H9 (cell line): ENCODE results near the gene SIPA1L3. TPM values are rescaled to one million over a fixed set of nuclear protein-coding genes. Genes with fewer than 3 reads are reported as not detected.
A peak's percentile ranks its signal among the peaks of the same experiment; 100 is the strongest.

Experiments
- DNase-seq: peaks from one replicate; pipeline ENCODE4 v3.0.0-alpha.2; 2017
- H2AFZ ChIP-seq: one replicate; pipeline ENCODE4 v1.6.1; 2013; ENCODE audit warnings: mild to moderate bottlenecking, low read length, control low read depth, moderate library complexity
- H2AK5ac ChIP-seq: 2 replicates; pipeline ENCODE4 v1.6.1; 2013; ENCODE audit warnings: low read length, control low read depth, mixed read lengths; ENCODE audit not compliant: insufficient read length
- H2BK120ac ChIP-seq: one replicate; pipeline ENCODE4 v1.6.1; 2013; ENCODE audit warnings: low read depth, mild to moderate bottlenecking, low read length, control low read depth, inconsistent platforms; ENCODE audit not compliant: poor library complexity, severe bottlenecking
- H2BK12ac ChIP-seq: 2 replicates; pipeline ENCODE4 v1.6.1; 2013; ENCODE audit warnings: low read length, control low read depth, mixed read lengths, low read depth; ENCODE audit not compliant: insufficient read length
- H2BK15ac ChIP-seq: 2 replicates; pipeline ENCODE4 v1.6.1; 2013; ENCODE audit warnings: low read depth, low read length, control low read depth
- H2BK20ac ChIP-seq: one replicate; pipeline ENCODE4 v1.6.1; 2013; ENCODE audit warnings: low read depth, mild to moderate bottlenecking, low read length, control low read depth, inconsistent platforms; ENCODE audit not compliant: poor library complexity, severe bottlenecking
- H2BK5ac ChIP-seq: 2 replicates; pipeline ENCODE4 v1.6.1; 2013; ENCODE audit warnings: low read length, control low read depth, mixed read lengths; ENCODE audit not compliant: insufficient read length
- H3K14ac ChIP-seq: 2 replicates; pipeline ENCODE4 v1.6.1; 2013; ENCODE audit warnings: low read length, control low read depth; ENCODE audit not compliant: insufficient read depth
- H3K18ac ChIP-seq: 2 replicates; pipeline ENCODE4 v1.6.1; 2013; ENCODE audit warnings: low read depth, mild to moderate bottlenecking, mixed read lengths, low read length, control low read depth; ENCODE audit not compliant: insufficient read length
- H3K23ac ChIP-seq: 2 replicates; pipeline ENCODE4 v1.6.1; 2013; ENCODE audit warnings: low read length, control low read depth, mixed read lengths, low read depth; ENCODE audit not compliant: insufficient read length
- H3K23me2 ChIP-seq: 2 replicates; pipeline ENCODE4 v1.6.1; 2013; ENCODE audit warnings: low read depth, mild to moderate bottlenecking, mixed read lengths, low read length, control low read depth; ENCODE audit not compliant: insufficient read length, poor library complexity, severe bottlenecking
- H3K27ac ChIP-seq: 2 replicates; pipeline ENCODE4 v1.5.1; 2013; ENCODE audit warnings: low read length, control low read depth, mixed read lengths, low read depth; ENCODE audit not compliant: insufficient read length
- H3K27me3 ChIP-seq: 2 replicates; pipeline ENCODE4 v1.6.1; 2013; ENCODE audit warnings: low read length, control low read depth, inconsistent platforms; ENCODE audit not compliant: insufficient read depth
- H3K4ac ChIP-seq: 2 replicates; pipeline ENCODE4 v1.6.1; 2013; ENCODE audit warnings: low read depth, mild to moderate bottlenecking, control low read depth, inconsistent platforms, low read length, moderate library complexity
- H3K4me1 ChIP-seq: 2 replicates; pipeline ENCODE4 v1.6.1; 2013; ENCODE audit warnings: low read length, control low read depth, inconsistent platforms; ENCODE audit not compliant: insufficient read depth
- H3K4me2 ChIP-seq: 2 replicates; pipeline ENCODE4 v1.6.1; 2013; ENCODE audit warnings: low read length, control low read depth, mixed read lengths; ENCODE audit not compliant: insufficient read length, insufficient read depth
- H3K56ac ChIP-seq: 2 replicates; pipeline ENCODE4 v1.6.1; 2013; ENCODE audit warnings: low read depth, mild to moderate bottlenecking, mixed read lengths, low read length, control low read depth; ENCODE audit not compliant: insufficient read length
- H3K79me1 ChIP-seq: 2 replicates; pipeline ENCODE4 v1.6.1; 2013; ENCODE audit warnings: low read depth, mild to moderate bottlenecking, moderate library complexity, low read length, control low read depth, inconsistent platforms; ENCODE audit not compliant: insufficient read depth, poor library complexity, severe bottlenecking
- H3K79me2 ChIP-seq: 2 replicates; pipeline ENCODE4 v1.6.1; 2013; ENCODE audit warnings: low read length, control low read depth, inconsistent platforms; ENCODE audit not compliant: insufficient read depth
- H3K9ac ChIP-seq: 2 replicates; pipeline ENCODE4 v1.6.1; 2013; ENCODE audit warnings: low read length, control low read depth, mixed read lengths; ENCODE audit not compliant: insufficient read length; ENCODE audit errors: extremely low read depth
- H3K9me3 ChIP-seq: one replicate; pipeline ENCODE4 v1.6.1; 2013; ENCODE audit warnings: low read depth, low read length, inconsistent platforms; ENCODE audit not compliant: control insufficient read depth
- H3T11ph ChIP-seq: one replicate; pipeline ENCODE4 v1.6.1; 2013; ENCODE audit warnings: mild to moderate bottlenecking, low read length, control low read depth, inconsistent platforms
- H4K20me1 ChIP-seq: one replicate; pipeline ENCODE4 v1.6.1; 2013; ENCODE audit not compliant: control insufficient read depth, insufficient read length, insufficient read depth
- H4K5ac ChIP-seq: 2 replicates; pipeline ENCODE4 v1.6.1; 2013; ENCODE audit warnings: low read depth, mild to moderate bottlenecking, mixed read lengths, low read length, control low read depth; ENCODE audit not compliant: insufficient read length
- H4K8ac ChIP-seq: replicated peaks from 2 replicates; pipeline ENCODE4 v1.6.1; 2013; ENCODE audit warnings: low read length, control low read depth, mixed read lengths, low read depth; ENCODE audit not compliant: insufficient read length
- H4K91ac ChIP-seq: 2 replicates; pipeline ENCODE4 v1.6.1; 2013; ENCODE audit warnings: low read depth, mild to moderate bottlenecking, moderate library complexity, mixed read lengths, low read length, control low read depth; ENCODE audit not compliant: insufficient read length
- H3K27ac Mint-ChIP-seq, 3 experiments: 2 replicates in 2 of 3; 3 replicates in 1 of 3; pipeline ENCODE4 v1.8.0; 2020 to 2021; ENCODE audit warnings: mixed read lengths in 3 of 3, mild to moderate bottlenecking in 1 of 3, moderate library complexity in 1 of 3
- H3K27me3 Mint-ChIP-seq: 2 replicates; pipeline ENCODE4 v1.8.0; 2021; ENCODE audit warnings: low read depth, mild to moderate bottlenecking, moderate library complexity, mixed read lengths
- H3K36me3 Mint-ChIP-seq, 3 experiments: 2 replicates in 2 of 3; 3 replicates in 1 of 3; pipeline ENCODE4 v1.8.0; 2020 to 2021; ENCODE audit warnings: low read depth in 3 of 3, mixed read lengths in 3 of 3; ENCODE audit not compliant: insufficient read depth in 1 of 3
- H3K4me1 Mint-ChIP-seq, 2 experiments: 2 replicates each; pipeline ENCODE4 v1.8.0; 2020; ENCODE audit warnings: mixed read lengths in 2 of 2
- H3K4me3 Mint-ChIP-seq, 2 experiments: 2 replicates in 1 of 2; 3 replicates in 1 of 2; pipeline ENCODE4 v1.8.0; 2020 to 2021; ENCODE audit warnings: mild to moderate bottlenecking in 2 of 2, mixed read lengths in 2 of 2, moderate library complexity in 1 of 2
- H3K9me3 Mint-ChIP-seq, 2 experiments: 2 replicates in 1 of 2; 3 replicates in 1 of 2; pipeline ENCODE4 v1.8.0; 2020; ENCODE audit warnings: mild to moderate bottlenecking in 2 of 2, mixed read lengths in 2 of 2, moderate library complexity in 1 of 2
- CTCF ChIP-seq: fragments of 200-600 bp; sonication (generic); conservative IDR thresholded peaks from 3 replicates; pipeline ENCODE4 v1.8.0; 2021; ENCODE audit warnings: antibody characterized with exemption, mild to moderate bottlenecking
- WGBS: extraction: QIAGEN DNeasy Blood & Tissue Kit; methylation state at CpG from one replicate; pipeline ENCODE4 v1.1.7; 2013; ENCODE audit warnings: missing lambda C conversion rate, low lambda C conversion rate, mixed read lengths; ENCODE audit not compliant: insufficient read length; ENCODE audit errors: extremely low coverage; 5-methylcytosine and 5-hydroxymethylcytosine counted together
- total RNA-seq: library from RNA; stranded (reverse); gene quantifications from 2 replicates; pipeline ENCODE4 v1.2.1, GENCODE V29; 2021

The SIPA1L3 gene
- total RNA-seq, 1 experiment from 2014 or later, result 40.1 TPM

GRCh38 chr19:38142176-38143035 lies 235.4 kb downstream of the SIPA1L3 start:
- Histone ChIP-seq H3K4me1 (no peaks in the 10 kb centered on the region), H3K9ac (no peak overlapping the region), H3K27ac (no peak overlapping the region), H3K18ac (no peak overlapping the region), H4K20me1 (no peaks in the 10 kb centered on the region), H4K5ac (no peak overlapping the region), H3K23ac (no peak overlapping the region), H3K56ac (no peak overlapping the region), H3K9me3 (no peaks in the 10 kb centered on the region), H3K23me2 (no peaks in the 10 kb centered on the region), H2BK20ac (no peak overlapping the region), H2AK5ac (no peak overlapping the region), H2BK12ac (no peak overlapping the region), H3K4me2 (no peak overlapping the region), H2BK120ac (no peak overlapping the region), H3K14ac (no peak overlapping the region), H3T11ph (no peak overlapping the region), H2BK15ac (no peak overlapping the region), H4K91ac (no peak overlapping the region), H3K27me3 (no peaks in the 10 kb centered on the region), H3K79me2 (no peaks in the 10 kb centered on the region), H3K4ac (no peak overlapping the region), H2BK5ac (no peak overlapping the region), H2AFZ (no peak overlapping the region), H3K79me1 (no peaks in the 10 kb centered on the region), H4K8ac (no peak overlapping the region)
- no peaks in the 10 kb centered on the region for H3K9me3 Mint-ChIP-seq
- H3K4me3 Mint-ChIP-seq, result no peak overlapping the region; a peak in 1 of 5 replicates
- peak; percentile 85 for DNase-seq
- peaks cover 0 to 12% of the 10 kb centered on the region in 2 experiments; a peak in 2 of 4 replicates for H3K4me1 Mint-ChIP-seq
- TF ChIP-seq CTCF, result peak; percentile 89
- no CpG with 5 or more reads among the region's 17 CpGs for WGBS
- H3K27ac Mint-ChIP-seq, result peak overlapping the region; percentile 29 to 68 (median 64); a peak in 4 of 7 replicates
- peaks cover 7 to 31% (median 27%) of the 10 kb centered on the region in 3 experiments for H3K36me3 Mint-ChIP-seq
- H3K27me3 Mint-ChIP-seq, result no peaks in the 10 kb centered on the region
